Memory B cell (primary cell): ENCODE results near the gene KRTAP10-6.
A peak's percentile ranks its signal among the peaks of the same experiment; 100 is the strongest.
"Not testable (repeated sequence)": the region's sequence is repeated elsewhere in the genome, so short reads cannot be mapped to it uniquely, and the experiment has no call there.

ENCODE experiments used
- ATAC-seq: fragments of 150-1000 bp; cut with Tn5 transposase; 2 replicates; pipeline ENCODE4 v1.10.0; 2021; ENCODE audit warnings: low read depth, mild to moderate bottlenecking, moderate library complexity
- DNase-seq, 2 donors: peaks; one replicate each; pipeline ENCODE4 v3.0.0; 2022; ENCODE audit warnings: low spot score in 2 of 2
- H3K27ac Mint-ChIP-seq: one replicate; pipeline ENCODE4 v1.8.0; 2022; ENCODE audit warnings: mild to moderate bottlenecking, moderate library complexity, mixed read lengths
- H3K27me3 Mint-ChIP-seq: one replicate; pipeline ENCODE4 v1.8.0; 2022; ENCODE audit warnings: mixed read lengths
- H3K36me3 Mint-ChIP-seq: one replicate; pipeline ENCODE4 v1.8.0; 2022; ENCODE audit warnings: mild to moderate bottlenecking, mixed read lengths
- H3K4me1 Mint-ChIP-seq: one replicate; pipeline ENCODE4 v1.8.0; 2022; ENCODE audit warnings: mixed read lengths
- H3K4me3 Mint-ChIP-seq: one replicate; pipeline ENCODE4 v1.8.0; 2022; ENCODE audit warnings: mild to moderate bottlenecking, moderate library complexity, mixed read lengths
- H3K9me3 Mint-ChIP-seq: one replicate; pipeline ENCODE4 v1.8.0; 2022; ENCODE audit warnings: mixed read lengths

KRTAP10-6 gene

DNA sequence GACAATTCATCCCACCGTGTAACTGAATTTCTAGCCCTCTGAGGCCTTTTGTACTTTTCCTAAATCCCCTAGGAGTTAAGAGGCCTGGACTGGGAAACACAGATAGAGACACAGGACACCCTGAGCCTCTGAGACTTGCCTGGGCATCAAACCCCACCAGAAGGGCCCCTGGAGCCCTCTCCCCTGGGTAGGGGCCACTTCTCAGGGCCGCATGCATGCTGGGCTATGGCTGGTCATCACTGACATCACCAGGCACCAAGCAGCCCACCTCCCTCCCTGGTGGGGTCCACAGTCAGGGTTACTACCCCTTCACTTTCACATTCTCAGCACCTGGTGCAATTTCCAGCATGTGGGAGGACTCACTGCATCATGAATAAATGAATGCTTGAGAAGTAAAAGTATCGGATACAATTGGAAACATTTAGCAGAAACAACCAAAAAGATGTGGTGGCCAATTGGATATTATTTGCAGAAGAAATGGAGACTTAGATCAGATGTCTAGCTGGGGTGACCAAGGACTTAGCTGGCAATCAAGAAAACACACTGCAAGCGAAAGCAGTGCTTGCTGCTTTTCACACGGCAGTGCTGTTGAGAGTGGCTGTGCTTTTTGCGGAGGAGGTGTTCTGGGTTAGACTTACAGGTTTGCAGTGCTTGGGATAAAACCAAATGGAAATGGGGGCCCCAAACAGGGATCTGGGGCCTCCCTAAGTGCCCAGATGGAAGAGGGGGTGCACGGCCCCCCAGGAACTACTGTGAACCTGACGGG lies 7.1 kb upstream of the KRTAP10-6 start:
- ATAC-seq (no peak), DNase-seq (no peak)
- H3K4me3 Mint-ChIP-seq = no peak overlapping the region
- peaks cover 10% of the 10 kb centered on the region for H3K9me3 Mint-ChIP-seq
- H3K36me3 Mint-ChIP-seq = peaks cover 4% of the 10 kb centered on the region
- no peak overlapping the region for H3K27ac Mint-ChIP-seq
- peaks cover 2% of the 10 kb centered on the region for H3K4me1 Mint-ChIP-seq
- H3K27me3 Mint-ChIP-seq = peaks cover 26% of the 10 kb centered on the region

DNA sequence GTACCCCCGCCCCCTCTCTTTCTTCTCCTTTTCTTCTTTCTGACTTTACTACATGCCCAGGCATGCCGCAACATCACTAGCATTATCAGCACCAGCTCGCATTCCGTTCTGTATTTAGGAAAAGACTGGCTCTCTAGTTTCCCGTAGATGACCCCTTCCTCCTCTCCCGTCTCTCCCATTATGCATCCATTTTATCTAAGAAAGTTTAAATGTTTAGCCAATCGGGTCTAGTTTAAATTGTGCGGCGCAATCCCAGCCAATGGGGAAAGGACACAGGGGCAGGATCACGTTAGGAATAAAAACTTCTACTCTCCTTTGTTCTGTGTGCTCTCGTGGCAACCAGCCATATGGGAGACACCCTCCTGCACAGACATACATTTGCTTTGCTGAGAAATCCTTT lies 5.8 kb upstream of the KRTAP10-6 start:
- no peak overlapping the region for H3K4me3 Mint-ChIP-seq
- peaks cover 26% of the 10 kb centered on the region for H3K27me3 Mint-ChIP-seq
- ATAC-seq (no peak), DNase-seq (no peak)
- H3K36me3 Mint-ChIP-seq = peaks cover 4% of the 10 kb centered on the region
- H3K4me1 Mint-ChIP-seq = peaks cover 2% of the 10 kb centered on the region
- H3K27ac Mint-ChIP-seq = no peak overlapping the region
- peaks cover 10% of the 10 kb centered on the region for H3K9me3 Mint-ChIP-seq

DNA sequence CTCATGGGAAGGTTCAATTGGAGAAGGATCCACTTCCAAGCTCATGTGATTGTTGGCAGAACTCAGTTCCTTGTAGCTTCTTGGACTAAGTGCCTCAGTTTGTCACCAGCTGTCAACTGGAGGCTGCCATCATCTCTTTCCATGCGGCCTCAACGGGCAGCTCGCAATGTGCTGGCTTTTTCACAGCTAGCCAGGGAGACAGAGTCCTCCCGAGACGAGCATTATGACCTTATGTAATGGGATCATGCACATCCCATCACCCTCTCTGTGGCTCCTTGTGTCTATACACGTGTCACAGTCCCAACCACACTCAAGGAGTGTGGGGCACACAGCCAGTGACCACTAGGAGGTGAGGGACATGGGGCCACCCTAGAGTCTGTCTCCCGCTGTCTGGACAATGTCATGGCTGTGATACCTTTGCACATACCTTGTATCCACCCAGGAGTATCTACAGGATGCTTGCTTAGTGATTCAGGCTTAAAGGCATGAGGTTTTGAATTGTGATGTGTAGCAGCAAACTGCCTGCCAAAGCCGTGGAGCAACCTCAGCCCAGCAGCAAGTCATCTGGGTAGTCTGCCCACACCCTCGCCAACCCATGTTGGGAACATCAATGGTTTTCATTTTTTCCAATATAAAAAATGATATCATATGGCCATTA lies 3.9 kb upstream of the KRTAP10-6 start:
- ATAC-seq (no peak), DNase-seq (no peak)
- H3K4me3 Mint-ChIP-seq = no peak overlapping the region
- H3K36me3 Mint-ChIP-seq = peaks cover 4% of the 10 kb centered on the region
- H3K4me1 Mint-ChIP-seq = peaks cover 2% of the 10 kb centered on the region
- peaks cover 10% of the 10 kb centered on the region for H3K9me3 Mint-ChIP-seq
- peaks cover 26% of the 10 kb centered on the region for H3K27me3 Mint-ChIP-seq
- no peak overlapping the region for H3K27ac Mint-ChIP-seq

DNA sequence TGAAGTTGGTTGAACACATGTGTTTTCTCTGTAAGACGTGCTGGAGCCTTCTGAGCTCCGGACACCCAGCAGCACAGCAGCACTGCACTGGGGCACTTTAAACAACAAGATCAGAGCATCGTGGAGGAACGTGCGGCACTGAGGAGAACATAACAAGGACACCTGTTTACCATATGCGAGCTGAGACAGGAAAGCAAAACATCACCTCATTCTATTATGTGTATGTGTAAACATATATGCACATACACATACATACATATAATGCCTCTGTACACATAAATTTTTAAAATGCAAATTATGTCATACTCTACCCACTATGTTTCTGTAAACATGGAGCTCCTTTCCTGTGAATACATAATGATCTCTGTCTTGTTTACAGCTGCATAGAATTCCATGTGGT lies 3.2 kb upstream of the KRTAP10-6 start:
- H3K27me3 Mint-ChIP-seq = peaks cover 25% of the 10 kb centered on the region
- DNase-seq (no peak), ATAC-seq (no peak)
- peaks cover 4% of the 10 kb centered on the region for H3K36me3 Mint-ChIP-seq
- H3K4me1 Mint-ChIP-seq = peaks cover 2% of the 10 kb centered on the region
- peaks cover 10% of the 10 kb centered on the region for H3K9me3 Mint-ChIP-seq
- no peak overlapping the region for H3K4me3 Mint-ChIP-seq
- H3K27ac Mint-ChIP-seq = peak overlapping the region; percentile 36

DNA sequence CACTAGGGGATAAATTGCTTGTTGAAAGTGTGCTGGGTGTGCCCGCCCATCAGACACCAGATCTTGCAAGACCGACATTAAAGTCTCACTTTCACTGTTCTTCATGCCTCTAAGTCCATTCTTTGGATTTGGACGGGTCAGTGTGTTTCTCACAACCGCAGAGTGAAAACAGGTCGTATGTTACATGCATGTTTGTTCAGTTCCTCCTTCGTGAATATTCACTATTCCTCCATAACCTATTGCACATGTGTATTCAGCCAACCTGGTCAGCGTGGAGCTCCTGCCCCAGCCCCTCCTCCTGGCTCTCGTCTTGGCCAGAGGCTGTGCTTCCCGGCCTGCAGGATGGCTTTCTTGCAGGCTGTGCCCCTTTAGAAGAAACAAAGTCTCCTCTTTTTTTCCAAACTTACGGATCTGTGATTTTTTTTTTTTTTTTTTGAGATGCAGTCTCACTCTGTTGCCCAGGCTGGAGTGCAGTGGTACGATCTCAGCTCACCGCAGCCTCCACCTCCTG lies 2.2 kb upstream of the KRTAP10-6 start:
- Mint-ChIP-seq H3K4me1 (peaks cover 2% of the 10 kb centered on the region), H3K27me3 (peaks cover 23% of the 10 kb centered on the region), H3K27ac (no peak overlapping the region), H3K9me3 (peaks cover 10% of the 10 kb centered on the region), H3K4me3 (no peak overlapping the region), H3K36me3 (peaks cover 4% of the 10 kb centered on the region)
- no peak for ATAC-seq
- no peak for DNase-seq

DNA sequence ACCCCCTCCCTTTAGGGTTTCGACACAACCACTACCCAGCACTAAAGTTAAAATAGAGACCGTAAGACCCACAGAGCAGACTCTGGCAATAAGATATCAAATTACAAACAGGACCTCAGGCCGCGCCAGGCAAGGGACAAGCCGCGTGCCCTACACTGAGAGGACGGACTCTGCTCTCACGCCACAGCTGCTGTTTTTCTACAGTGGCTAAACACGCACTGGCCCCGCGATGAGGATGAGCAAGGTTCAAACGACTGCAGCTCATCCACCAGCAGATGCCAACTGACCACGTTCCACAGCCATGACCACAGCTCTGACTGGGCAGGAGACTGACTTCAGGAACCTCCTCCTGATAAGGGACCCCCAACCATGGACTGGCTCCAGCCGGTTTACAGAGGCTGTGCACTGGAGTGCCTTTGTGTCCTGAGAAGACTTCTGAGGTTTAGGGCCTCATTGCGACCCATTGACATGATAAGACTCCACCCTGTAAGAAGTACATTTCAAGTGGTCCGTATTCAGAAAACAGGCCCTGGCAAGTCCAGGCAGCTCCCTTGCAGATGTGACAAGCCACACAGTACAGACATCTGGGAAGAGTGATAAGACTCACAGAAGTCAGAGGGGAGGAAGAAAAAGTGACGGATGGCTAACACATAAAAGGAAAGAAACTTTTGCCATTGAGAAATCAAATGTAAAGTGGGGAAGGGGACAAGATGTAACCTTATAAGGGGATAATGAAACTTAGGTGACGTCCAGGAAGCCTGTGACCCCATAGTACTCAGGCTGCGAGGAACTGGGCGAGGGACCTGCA lies 1.5 kb upstream of the KRTAP10-6 start:
- ATAC-seq = no peak
- no peak for DNase-seq
- H3K36me3 Mint-ChIP-seq = peaks cover 2% of the 10 kb centered on the region

DNA sequence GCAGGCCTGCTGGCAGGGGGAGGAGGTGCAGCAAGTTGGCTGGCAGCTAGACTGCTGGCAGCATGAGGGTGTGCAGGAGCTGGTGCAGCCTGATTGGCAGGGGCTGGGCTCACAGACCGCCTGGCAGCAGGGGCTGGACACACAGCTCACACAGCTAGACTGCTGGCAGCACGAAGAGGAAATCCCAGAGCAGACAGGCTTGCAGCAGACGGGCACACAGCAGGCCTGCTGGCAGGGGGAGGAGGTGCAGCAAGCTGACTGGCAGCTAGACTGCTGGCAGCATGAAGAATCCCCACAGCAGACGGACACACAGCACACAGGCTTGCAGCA lies 539 bp downstream of the KRTAP10-6 start:
- not testable (repeated sequence) for ATAC-seq, H3K36me3 Mint-ChIP-seq, H3K9me3 Mint-ChIP-seq, H3K4me1 Mint-ChIP-seq, H3K4me3 Mint-ChIP-seq, H3K27ac Mint-ChIP-seq
- H3K27me3 Mint-ChIP-seq = peaks cover 19% of the 10 kb centered on the region
- peak in 1 of 2 donors; percentile 8 for DNase-seq

More for the DNA sequence above, 1.5 kb upstream of the KRTAP10-6 start:
- Mint-ChIP-seq H3K9me3 (peaks cover 7% of the 10 kb centered on the region), H3K27me3 (peaks cover 26% of the 10 kb centered on the region), H3K4me1 (peaks cover 2% of the 10 kb centered on the region), H3K4me3 (no peak overlapping the region), H3K27ac (no peak overlapping the region)

DNA sequence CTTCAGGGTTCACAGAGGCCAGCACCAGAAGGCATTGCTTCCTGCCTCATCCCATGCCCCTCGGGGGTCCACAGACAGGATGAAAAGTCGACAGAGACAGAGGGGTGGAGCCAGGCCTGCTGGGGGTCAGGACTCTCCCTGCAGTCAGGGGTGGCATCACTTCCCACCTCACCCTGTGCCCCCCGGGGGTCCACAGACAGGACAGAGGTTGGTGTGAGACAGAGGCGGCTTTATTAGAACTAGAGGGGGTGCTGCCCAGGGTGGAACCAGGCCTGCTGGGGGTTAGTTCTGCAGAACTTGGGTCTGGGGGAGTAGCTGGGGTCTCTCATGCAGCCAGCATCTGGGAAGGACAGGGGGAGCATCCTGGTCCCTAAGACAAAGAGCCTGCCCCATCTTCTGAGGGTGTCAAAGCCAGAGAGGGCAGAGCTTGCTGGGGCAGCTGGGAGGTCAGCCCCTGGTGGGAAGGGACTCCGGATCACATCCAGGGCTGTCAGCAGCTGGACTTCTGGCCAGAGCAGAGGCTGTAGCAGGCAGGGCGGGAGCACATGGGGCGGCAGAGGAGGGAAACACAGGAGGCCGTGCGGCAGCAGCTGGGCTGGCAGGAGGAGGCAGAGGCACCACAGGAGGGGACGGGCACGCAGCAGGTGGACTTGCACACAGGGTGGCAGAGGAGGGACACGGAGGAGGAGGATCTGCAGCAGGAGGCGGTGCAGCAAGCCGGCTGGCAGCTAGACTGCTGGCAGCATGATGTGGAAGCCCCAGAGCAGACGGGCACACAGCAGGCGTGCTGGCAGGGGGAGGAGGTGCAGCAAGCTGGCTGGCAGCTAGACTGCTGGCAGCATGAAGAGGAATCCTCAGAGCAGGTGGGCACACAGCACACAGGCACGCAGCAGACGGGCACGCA lies 1.2 kb downstream of the KRTAP10-6 start:
- not testable (repeated sequence) for ATAC-seq, H3K9me3 Mint-ChIP-seq, H3K27ac Mint-ChIP-seq, H3K4me1 Mint-ChIP-seq, H3K4me3 Mint-ChIP-seq, DNase-seq, H3K36me3 Mint-ChIP-seq
- peaks cover 23% of the 10 kb centered on the region for H3K27me3 Mint-ChIP-seq

DNA sequence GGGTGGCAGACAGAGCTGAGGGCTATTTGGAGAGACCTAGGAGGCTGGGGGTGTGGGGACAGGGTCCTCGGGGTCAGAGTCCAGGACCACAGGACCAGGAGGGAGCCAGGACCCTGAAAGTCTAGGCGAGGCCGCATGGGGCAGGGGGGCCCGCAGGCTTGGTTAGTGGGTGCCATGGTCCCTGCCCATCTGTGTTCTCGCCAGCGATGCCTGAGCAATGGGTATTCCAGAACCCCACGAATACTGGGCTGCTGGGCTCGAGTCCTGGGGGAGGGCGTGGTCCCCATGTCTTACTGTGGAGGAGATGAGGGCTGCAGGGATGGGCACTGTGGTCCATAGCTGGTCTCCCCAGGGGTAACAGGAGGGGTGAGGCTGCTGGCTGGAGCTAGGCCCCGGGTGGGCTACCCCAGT lies 2.0 kb downstream of the KRTAP10-6 start:
- H3K27ac Mint-ChIP-seq = no peak overlapping the region
- H3K9me3 Mint-ChIP-seq = peaks cover 3% of the 10 kb centered on the region
- peaks cover 26% of the 10 kb centered on the region for H3K27me3 Mint-ChIP-seq
- H3K4me1 Mint-ChIP-seq = peaks cover 2% of the 10 kb centered on the region
- no peaks in the 10 kb centered on the region for H3K36me3 Mint-ChIP-seq
- peak in 1 of 2 donors; percentile 9 for DNase-seq
- no peak overlapping the region for H3K4me3 Mint-ChIP-seq
- no peak for ATAC-seq

DNA sequence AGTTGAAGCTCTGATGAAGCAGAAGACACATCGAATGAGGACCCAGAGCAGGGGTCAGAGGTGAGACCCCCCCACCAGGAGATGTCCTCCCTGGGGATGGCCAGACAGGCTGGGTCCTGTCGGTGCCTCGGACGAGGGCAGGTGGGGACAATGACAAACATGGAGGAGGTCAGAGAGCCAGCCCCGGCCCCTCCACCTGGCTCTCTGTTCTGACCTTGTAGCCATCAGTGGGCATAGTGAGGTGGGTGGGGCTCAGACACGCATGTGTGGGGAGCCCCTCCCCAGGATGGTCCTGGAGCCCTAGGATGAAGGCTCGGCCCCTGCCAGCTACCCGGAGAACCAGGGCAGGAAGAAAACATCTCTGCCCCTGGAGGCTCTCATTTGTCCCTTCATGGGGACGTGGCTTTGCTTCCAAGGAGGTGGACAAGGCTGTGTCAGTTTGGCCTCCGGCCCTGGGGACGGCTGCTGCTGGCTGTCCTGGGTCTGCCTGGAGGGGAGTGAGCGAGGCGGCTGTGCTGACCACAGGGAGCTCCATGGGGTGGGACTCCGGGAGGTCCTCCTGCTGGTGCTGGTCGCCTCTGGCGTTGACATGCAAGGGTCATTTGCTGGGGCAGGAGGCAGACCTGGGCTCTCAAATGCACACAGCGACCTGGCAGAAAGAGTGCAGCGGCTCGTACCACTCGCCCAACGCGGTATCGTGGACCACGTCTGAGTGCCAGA lies 2.6 kb downstream of the KRTAP10-6 start:
- no peaks in the 10 kb centered on the region for H3K4me1 Mint-ChIP-seq
- no peak for DNase-seq
- no peak overlapping the region for H3K27ac Mint-ChIP-seq
- H3K9me3 Mint-ChIP-seq = peaks cover 3% of the 10 kb centered on the region
- ATAC-seq = no peak
- H3K27me3 Mint-ChIP-seq = peaks cover 25% of the 10 kb centered on the region
- H3K36me3 Mint-ChIP-seq = no peaks in the 10 kb centered on the region
- no peak overlapping the region for H3K4me3 Mint-ChIP-seq

DNA sequence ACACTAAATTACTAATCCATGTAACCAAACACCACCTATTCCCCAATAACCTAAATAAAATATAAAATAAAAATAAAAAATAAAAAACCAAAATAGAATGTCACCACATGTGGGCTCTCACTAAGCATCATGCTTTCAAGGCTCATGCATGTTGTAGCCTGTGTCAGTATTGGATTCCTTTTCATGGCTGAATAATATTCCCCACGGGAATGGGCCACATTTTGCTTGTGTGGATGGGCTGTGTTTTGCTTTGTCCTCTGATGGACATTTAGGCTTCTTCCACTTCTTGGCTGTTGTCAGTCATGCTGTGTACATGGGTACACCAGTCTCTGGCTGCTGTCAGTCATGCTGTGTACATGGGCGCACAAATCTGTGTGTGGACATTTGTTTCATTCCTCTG lies 3.2 kb downstream of the KRTAP10-6 start:
- ATAC-seq (no peak), DNase-seq (no peak)
- H3K27me3 Mint-ChIP-seq = peaks cover 30% of the 10 kb centered on the region
- no peak overlapping the region for H3K27ac Mint-ChIP-seq
- H3K36me3 Mint-ChIP-seq = no peaks in the 10 kb centered on the region
- peaks cover 3% of the 10 kb centered on the region for H3K9me3 Mint-ChIP-seq
- no peak overlapping the region for H3K4me3 Mint-ChIP-seq
- H3K4me1 Mint-ChIP-seq = no peaks in the 10 kb centered on the region

DNA sequence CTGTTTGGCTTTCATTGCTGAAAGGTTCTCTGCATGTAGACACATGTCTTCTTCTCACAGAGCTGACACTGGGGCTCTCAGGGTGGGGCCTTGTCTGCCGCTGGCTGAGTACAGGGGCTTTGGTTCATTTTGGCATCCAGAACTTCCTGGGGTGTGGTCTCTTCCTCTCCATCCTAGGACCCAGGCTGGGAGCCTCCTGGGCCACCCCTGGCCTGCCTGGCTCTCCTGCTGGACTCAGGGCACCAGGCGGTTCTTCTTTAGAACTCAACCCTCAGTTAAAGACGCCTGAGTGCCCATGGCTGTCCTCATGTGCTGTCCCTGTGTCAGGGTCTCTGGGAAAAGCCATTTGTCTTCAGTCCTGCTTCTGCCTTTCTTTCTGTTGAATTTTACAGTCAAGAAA lies 6.4 kb downstream of the KRTAP10-6 start:
- DNase-seq (no peak), ATAC-seq (no peak)
- Mint-ChIP-seq H3K36me3 (peaks cover 1% of the 10 kb centered on the region), H3K9me3 (peaks cover 12% of the 10 kb centered on the region), H3K4me1 (no peaks in the 10 kb centered on the region), H3K27ac (no peak overlapping the region), H3K27me3 (peaks cover 22% of the 10 kb centered on the region), H3K4me3 (no peak overlapping the region)

DNA sequence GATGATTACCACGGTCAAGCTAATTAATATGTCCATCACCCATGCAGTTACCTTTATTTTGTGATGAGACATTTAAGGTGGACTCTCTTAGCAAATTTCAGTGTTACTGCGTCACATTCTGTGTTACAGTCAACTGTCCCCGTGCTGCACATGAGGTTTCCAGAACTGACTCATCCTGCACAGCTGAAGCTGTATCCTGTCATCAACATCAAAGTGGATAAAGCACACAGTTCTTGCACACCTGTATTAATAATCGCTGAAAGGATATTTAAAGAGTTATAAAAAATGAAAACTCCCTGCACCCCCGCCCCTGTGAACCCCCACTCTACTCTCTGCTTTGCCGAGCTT lies 8.5 kb downstream of the KRTAP10-6 start:
- Mint-ChIP-seq H3K36me3 (peaks cover 10% of the 10 kb centered on the region), H3K4me1 (no peaks in the 10 kb centered on the region), H3K9me3 (peaks cover 21% of the 10 kb centered on the region), H3K27me3 (peaks cover 24% of the 10 kb centered on the region), H3K27ac (no peak overlapping the region), H3K4me3 (no peak overlapping the region)
- no peak for DNase-seq
- no peak for ATAC-seq
